Esophagus squamous epithelium (tissue), 4 donors: ENCODE results near the gene HELZ2.

Experiments used
- POLR2A ChIP-seq, 4 donors: fragments of 450-650 bp; IDR thresholded peaks; one replicate each; pipeline ENCODE4 v1.6.1; 2017; ENCODE audit warnings: antibody characterized with exemption in 4 of 4, mild to moderate bottlenecking in 4 of 4, moderate library complexity in 3 of 4
- TF ChIP-seq, protein P1 (sequence below), 6 experiments: fragments of 450-650 bp in 4 of 6; fragments of 200-600 bp in 2 of 6; sonication (generic) in 2 of 6; IDR thresholded peaks; one replicate each; pipeline ENCODE4 v1.5.1; 2016 to 2019; ENCODE audit warnings: antibody characterized with exemption in 6 of 6, mild to moderate bottlenecking in 4 of 6, moderate library complexity in 4 of 6

DNA sequence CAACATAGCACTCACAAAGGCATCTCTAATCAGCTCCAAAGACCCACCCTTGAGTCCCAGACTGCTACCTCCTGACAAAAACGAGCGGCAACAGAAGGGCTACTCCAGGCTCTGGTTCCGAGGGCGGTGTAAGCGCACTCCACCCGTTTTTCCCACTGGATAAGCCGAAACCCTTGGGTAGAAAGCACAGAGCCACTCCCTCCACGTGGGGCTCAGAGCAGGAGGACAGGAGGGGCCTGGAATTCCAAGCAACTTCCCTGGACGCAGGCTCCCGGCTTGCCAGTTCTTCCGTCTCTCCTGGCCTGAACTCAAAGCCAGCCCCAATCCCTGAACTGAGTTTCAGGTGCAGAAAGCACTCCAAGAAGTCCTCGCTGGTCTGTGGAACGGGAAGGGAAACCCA, 45.5 kb upstream of the HELZ2 start:
- TF ChIP-seq, protein P1, sequence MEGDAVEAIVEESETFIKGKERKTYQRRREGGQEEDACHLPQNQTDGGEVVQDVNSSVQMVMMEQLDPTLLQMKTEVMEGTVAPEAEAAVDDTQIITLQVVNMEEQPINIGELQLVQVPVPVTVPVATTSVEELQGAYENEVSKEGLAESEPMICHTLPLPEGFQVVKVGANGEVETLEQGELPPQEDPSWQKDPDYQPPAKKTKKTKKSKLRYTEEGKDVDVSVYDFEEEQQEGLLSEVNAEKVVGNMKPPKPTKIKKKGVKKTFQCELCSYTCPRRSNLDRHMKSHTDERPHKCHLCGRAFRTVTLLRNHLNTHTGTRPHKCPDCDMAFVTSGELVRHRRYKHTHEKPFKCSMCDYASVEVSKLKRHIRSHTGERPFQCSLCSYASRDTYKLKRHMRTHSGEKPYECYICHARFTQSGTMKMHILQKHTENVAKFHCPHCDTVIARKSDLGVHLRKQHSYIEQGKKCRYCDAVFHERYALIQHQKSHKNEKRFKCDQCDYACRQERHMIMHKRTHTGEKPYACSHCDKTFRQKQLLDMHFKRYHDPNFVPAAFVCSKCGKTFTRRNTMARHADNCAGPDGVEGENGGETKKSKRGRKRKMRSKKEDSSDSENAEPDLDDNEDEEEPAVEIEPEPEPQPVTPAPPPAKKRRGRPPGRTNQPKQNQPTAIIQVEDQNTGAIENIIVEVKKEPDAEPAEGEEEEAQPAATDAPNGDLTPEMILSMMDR (IDR thresholded peaks at IDR 0.05) = no peak
- no peak for TF ChIP-seq POLR2A (IDR thresholded peaks at IDR 0.05)
